Measurements from ENCODE around the gene AFF3. TPM values are rescaled to one million over a fixed set of nuclear protein-coding genes. Genes with fewer than 3 reads are reported as not detected.

Gene AFF3
- total and polyA plus RNA-seq, 2 donors (not counting 3 experiments of a cell fraction or from before 2014, with no cell fraction given), result 0.06 to 0.07 TPM

DNA sequence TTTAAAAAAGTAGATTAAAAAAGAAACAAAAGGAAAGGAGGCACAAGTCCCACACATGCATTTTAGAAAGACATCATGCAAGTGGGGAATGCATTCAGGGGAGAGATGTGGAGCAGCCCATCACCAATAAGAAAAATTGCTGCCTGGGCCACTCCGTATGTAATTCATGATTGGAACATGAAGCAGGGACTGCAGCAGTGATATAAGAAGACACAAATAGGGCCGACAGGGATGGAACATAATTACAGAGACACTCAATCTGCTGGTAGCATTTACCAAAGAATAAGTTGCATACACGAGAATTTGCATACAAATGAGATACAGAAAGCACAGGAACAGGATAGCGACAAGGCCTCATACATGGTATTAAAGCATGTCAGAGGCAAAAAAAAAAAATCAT, 6.5 kb upstream of the AFF3 start:
- CTCF ChIA-PET, result interaction anchor here (1.9 kb wide), 1 partner anchor 113 kb away, joined by 4 read pairs; no protein-coding TSS in a partner anchor
- H3K9me3 ChIP-seq (replicated peaks; ENCODE audit: control insufficient read depth, insufficient read depth, low read length), result no peaks in the 10 kb centered on the region
- H4K20me1 ChIP-seq (replicated peaks; ENCODE audit: control insufficient read depth, extremely low read depth, insufficient read depth, low read length), result no peaks in the 10 kb centered on the region
- no peaks in the 10 kb centered on the region for H3K4me1 ChIP-seq (ENCODE audit: control insufficient read depth, extremely low read depth, insufficient read depth, low read length)
- H3K79me2 ChIP-seq (ENCODE audit: control insufficient read depth, insufficient read depth, low read length), result no peaks in the 10 kb centered on the region
- BruUV-seq (replicated peaks), result no TSS peak
- TF ChIP-seq JUN (IDR thresholded peaks at IDR 0.05; ENCODE audit: borderline replicate concordance, insufficient read depth, insufficient read length, low read depth) (no peak), FOS (IDR thresholded peaks at IDR 0.05; ENCODE audit: borderline replicate concordance, insufficient read depth, low read length) (no peak), POLR2AphosphoS5 (IDR thresholded peaks at IDR 0.05; ENCODE audit: insufficient read depth, low read depth, low read length) (no peak)
- TF ChIP-seq, protein P1, sequence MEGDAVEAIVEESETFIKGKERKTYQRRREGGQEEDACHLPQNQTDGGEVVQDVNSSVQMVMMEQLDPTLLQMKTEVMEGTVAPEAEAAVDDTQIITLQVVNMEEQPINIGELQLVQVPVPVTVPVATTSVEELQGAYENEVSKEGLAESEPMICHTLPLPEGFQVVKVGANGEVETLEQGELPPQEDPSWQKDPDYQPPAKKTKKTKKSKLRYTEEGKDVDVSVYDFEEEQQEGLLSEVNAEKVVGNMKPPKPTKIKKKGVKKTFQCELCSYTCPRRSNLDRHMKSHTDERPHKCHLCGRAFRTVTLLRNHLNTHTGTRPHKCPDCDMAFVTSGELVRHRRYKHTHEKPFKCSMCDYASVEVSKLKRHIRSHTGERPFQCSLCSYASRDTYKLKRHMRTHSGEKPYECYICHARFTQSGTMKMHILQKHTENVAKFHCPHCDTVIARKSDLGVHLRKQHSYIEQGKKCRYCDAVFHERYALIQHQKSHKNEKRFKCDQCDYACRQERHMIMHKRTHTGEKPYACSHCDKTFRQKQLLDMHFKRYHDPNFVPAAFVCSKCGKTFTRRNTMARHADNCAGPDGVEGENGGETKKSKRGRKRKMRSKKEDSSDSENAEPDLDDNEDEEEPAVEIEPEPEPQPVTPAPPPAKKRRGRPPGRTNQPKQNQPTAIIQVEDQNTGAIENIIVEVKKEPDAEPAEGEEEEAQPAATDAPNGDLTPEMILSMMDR (IDR thresholded peaks at IDR 0.05; ENCODE audit: extremely low read depth in 1 of 2, insufficient read depth in 1 of 2, low read depth in 1 of 2, low read length in 2 of 2), result no peak
- intact Hi-C loops (cut with micrococcal nuclease) (no loop called here), dilution Hi-C loops (cut with MboI; ENCODE audit: extremely low pct_ligation_motif_present, low sequenced_read_pairs) (no loop called here)
- H3K36me3 ChIP-seq (ENCODE audit: control insufficient read depth in 2 of 2, extremely low read depth in 1 of 2, insufficient read depth in 2 of 2, low read length in 2 of 2), result no peaks in the 10 kb centered on the region
- no peak overlapping the region for H3K27ac ChIP-seq (ENCODE audit: insufficient read depth, low read depth, low read length)
- H3K9ac ChIP-seq (replicated peaks; ENCODE audit: extremely low read depth, insufficient read depth, low read length), result no peak overlapping the region
- FAIRE-seq (no peak), DNase-seq (ENCODE audit: low read depth, low spot score) (no peak)
- POLR2A ChIA-PET, result no interaction called here
- no peaks in the 10 kb centered on the region for H3K9me1 ChIP-seq (replicated peaks; ENCODE audit: control insufficient read depth, extremely low read depth, insufficient read depth, low read length)
- H3K27me3 ChIP-seq (ENCODE audit: control insufficient read depth in 2 of 2, insufficient read depth in 2 of 2, low read length in 2 of 2), result no peaks in the 10 kb centered on the region
- no peak overlapping the region for H2AFZ ChIP-seq (ENCODE audit: low read depth, low read length)
- no peak overlapping the region for H3K4me3 ChIP-seq (replicated peaks in 1 of 3; ENCODE audit: insufficient read depth in 1 of 3, low read depth in 1 of 3, low read length in 3 of 3)
- H3K4me2 ChIP-seq (ENCODE audit: insufficient read depth, low read length), result no peak overlapping the region

DNA sequence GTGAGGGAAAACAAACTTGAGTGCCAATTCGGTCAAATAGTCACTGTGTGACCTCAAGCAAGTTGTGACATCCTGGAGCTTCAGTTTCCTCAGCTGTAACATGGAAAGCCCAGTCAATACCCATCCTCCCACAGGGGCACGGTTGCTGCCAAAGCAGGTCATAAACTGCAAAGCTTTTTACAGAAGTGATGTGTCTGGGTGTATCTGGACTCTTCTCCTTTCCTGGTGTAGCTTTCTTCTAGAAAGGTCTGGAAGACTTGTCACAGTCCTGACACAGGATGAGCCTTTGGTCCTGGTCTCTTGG, 4.2 kb upstream of the AFF3 start:
- DNase-seq (ENCODE audit: low read depth, low spot score), result no peak
- H3K4me1 ChIP-seq (ENCODE audit: control insufficient read depth, extremely low read depth, insufficient read depth, low read length), result no peaks in the 10 kb centered on the region
- FAIRE-seq, result no peak

More for the DNA sequence above, 4.2 kb upstream of the AFF3 start:
- dilution Hi-C loops (cut with MboI; ENCODE audit: extremely low pct_ligation_motif_present, low sequenced_read_pairs), result no loop called here
- H4K20me1 ChIP-seq (replicated peaks; ENCODE audit: control insufficient read depth, extremely low read depth, insufficient read depth, low read length), result no peaks in the 10 kb centered on the region
- no peaks in the 10 kb centered on the region for H3K36me3 ChIP-seq (ENCODE audit: control insufficient read depth in 2 of 2, extremely low read depth in 1 of 2, insufficient read depth in 2 of 2, low read length in 2 of 2)
- POLR2A ChIA-PET, result no interaction called here
- intact Hi-C loops (cut with micrococcal nuclease), result no loop called here
- no peak overlapping the region for H3K4me3 ChIP-seq (replicated peaks in 1 of 3; ENCODE audit: insufficient read depth in 1 of 3, low read depth in 1 of 3, low read length in 3 of 3)
- H3K9me3 ChIP-seq (replicated peaks; ENCODE audit: control insufficient read depth, insufficient read depth, low read length), result no peaks in the 10 kb centered on the region
- H3K27me3 ChIP-seq (ENCODE audit: control insufficient read depth in 2 of 2, insufficient read depth in 2 of 2, low read length in 2 of 2), result no peaks in the 10 kb centered on the region
- no peak overlapping the region for H2AFZ ChIP-seq (ENCODE audit: low read depth, low read length)
- H3K27ac ChIP-seq (ENCODE audit: insufficient read depth, low read depth, low read length), result no peak overlapping the region
- H3K9me1 ChIP-seq (replicated peaks; ENCODE audit: control insufficient read depth, extremely low read depth, insufficient read depth, low read length), result no peaks in the 10 kb centered on the region
- CTCF ChIA-PET, result interaction anchor here (1.1 to 1.3 kb wide), 2 partner anchors 32 to 327 kb away, joined by 3 read pairs; no protein-coding TSS in a partner anchor
- no TSS peak for BruUV-seq (replicated peaks)
- no peak overlapping the region for H3K4me2 ChIP-seq (ENCODE audit: insufficient read depth, low read length)
- H3K9ac ChIP-seq (replicated peaks; ENCODE audit: extremely low read depth, insufficient read depth, low read length), result no peak overlapping the region
- TF ChIP-seq JUN (IDR thresholded peaks at IDR 0.05; ENCODE audit: borderline replicate concordance, insufficient read depth, insufficient read length, low read depth) (no peak), POLR2A (IDR thresholded peaks at IDR 0.05; ENCODE audit: low read depth, low read length) (no peak), MYC (IDR thresholded peaks at IDR 0.05; ENCODE audit: low read depth, low read length) (no peak), FOS (IDR thresholded peaks at IDR 0.05; ENCODE audit: borderline replicate concordance, insufficient read depth, low read length) (no peak), GATA2 (IDR thresholded peaks at IDR 0.05; ENCODE audit: insufficient read depth, insufficient read length, low read depth, low read length) (no peak), POLR2AphosphoS5 (IDR thresholded peaks at IDR 0.05; ENCODE audit: insufficient read depth, low read depth, low read length) (no peak), EZH2 (IDR thresholded peaks at IDR 0.05; ENCODE audit: borderline replicate concordance, low read depth, low read length, severe bottlenecking) (no peak)
- TF ChIP-seq, protein P1 (IDR thresholded peaks at IDR 0.05; ENCODE audit: extremely low read depth in 1 of 2, insufficient read depth in 1 of 2, low read depth in 1 of 2, low read length in 2 of 2), result no peak
- TF ChIP-seq, protein P2, sequence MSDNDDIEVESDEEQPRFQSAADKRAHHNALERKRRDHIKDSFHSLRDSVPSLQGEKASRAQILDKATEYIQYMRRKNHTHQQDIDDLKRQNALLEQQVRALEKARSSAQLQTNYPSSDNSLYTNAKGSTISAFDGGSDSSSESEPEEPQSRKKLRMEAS (IDR thresholded peaks at IDR 0.05; ENCODE audit: insufficient read depth, insufficient read length), result no peak
- H3K79me2 ChIP-seq (ENCODE audit: control insufficient read depth, insufficient read depth, low read length), result no peaks in the 10 kb centered on the region
